ENCODE measurements around the gene KRT78.

- TF ChIP-seq TEAD4 (IDR thresholded peaks at IDR 0.05): no peak
- TF ChIP-seq ZBTB7A (IDR thresholded peaks at IDR 0.05; ENCODE audit: low read depth): no peak
- TF ChIP-seq, protein P1, sequence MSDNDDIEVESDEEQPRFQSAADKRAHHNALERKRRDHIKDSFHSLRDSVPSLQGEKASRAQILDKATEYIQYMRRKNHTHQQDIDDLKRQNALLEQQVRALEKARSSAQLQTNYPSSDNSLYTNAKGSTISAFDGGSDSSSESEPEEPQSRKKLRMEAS (IDR thresholded peaks at IDR 0.05): no peak
- no peak for TF ChIP-seq FOXM1 (IDR thresholded peaks at IDR 0.05; ENCODE audit: borderline replicate concordance, low read depth)
- TF ChIP-seq EGR1 (IDR thresholded peaks at IDR 0.05): no peak
- no peak for TF ChIP-seq CEBPB (IDR thresholded peaks at IDR 0.05)
- TF ChIP-seq YY1 (IDR thresholded peaks at IDR 0.05; ENCODE audit: low read depth): no peak
- no peak for TF ChIP-seq USF1 (IDR thresholded peaks at IDR 0.05)
- TF ChIP-seq, protein P2, sequence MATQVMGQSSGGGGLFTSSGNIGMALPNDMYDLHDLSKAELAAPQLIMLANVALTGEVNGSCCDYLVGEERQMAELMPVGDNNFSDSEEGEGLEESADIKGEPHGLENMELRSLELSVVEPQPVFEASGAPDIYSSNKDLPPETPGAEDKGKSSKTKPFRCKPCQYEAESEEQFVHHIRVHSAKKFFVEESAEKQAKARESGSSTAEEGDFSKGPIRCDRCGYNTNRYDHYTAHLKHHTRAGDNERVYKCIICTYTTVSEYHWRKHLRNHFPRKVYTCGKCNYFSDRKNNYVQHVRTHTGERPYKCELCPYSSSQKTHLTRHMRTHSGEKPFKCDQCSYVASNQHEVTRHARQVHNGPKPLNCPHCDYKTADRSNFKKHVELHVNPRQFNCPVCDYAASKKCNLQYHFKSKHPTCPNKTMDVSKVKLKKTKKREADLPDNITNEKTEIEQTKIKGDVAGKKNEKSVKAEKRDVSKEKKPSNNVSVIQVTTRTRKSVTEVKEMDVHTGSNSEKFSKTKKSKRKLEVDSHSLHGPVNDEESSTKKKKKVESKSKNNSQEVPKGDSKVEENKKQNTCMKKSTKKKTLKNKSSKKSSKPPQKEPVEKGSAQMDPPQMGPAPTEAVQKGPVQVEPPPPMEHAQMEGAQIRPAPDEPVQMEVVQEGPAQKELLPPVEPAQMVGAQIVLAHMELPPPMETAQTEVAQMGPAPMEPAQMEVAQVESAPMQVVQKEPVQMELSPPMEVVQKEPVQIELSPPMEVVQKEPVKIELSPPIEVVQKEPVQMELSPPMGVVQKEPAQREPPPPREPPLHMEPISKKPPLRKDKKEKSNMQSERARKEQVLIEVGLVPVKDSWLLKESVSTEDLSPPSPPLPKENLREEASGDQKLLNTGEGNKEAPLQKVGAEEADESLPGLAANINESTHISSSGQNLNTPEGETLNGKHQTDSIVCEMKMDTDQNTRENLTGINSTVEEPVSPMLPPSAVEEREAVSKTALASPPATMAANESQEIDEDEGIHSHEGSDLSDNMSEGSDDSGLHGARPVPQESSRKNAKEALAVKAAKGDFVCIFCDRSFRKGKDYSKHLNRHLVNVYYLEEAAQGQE (IDR thresholded peaks at IDR 0.05; ENCODE audit: low read depth): no peak
- no peak for TF ChIP-seq NFIC (IDR thresholded peaks at IDR 0.05)
Measured at GRCh38 chr12:52892207-52892852, 43.5 kb upstream of the KRT78 start.
